GM13977 (cell line): ENCODE measurements around the gene TCEAL1.
"Not testable (repeated sequence)": the region's sequence is repeated elsewhere in the genome, so short reads cannot be mapped to it uniquely, and the experiment has no call there.

Source experiments
- DNase-seq: peaks from one replicate; pipeline ENCODE4 v3.0.0; 2012; ENCODE audit warnings: low spot score
- in situ Hi-C: fragments of 300-500 bp; cut with MboI; formaldehyde crosslinking; loops from one replicate; pipeline ENCODE4 v1.12.0; 2022; ENCODE audit warnings: low sequenced_read_pairs, low pct_unique_long_range_greater_than_20kb, mixed read lengths, inconsistent platforms; ENCODE audit not compliant: unreplicated experiment
- TF ChIP-seq, protein P1 (sequence below): IDR thresholded peaks from 2 replicates; pipeline ENCODE4 v1.5.1; 2012; ENCODE audit warnings: mild to moderate bottlenecking, control low read depth; ENCODE audit not compliant: insufficient read depth; ENCODE audit errors: extremely low read depth, missing control alignments

TCEAL1 gene

DNA sequence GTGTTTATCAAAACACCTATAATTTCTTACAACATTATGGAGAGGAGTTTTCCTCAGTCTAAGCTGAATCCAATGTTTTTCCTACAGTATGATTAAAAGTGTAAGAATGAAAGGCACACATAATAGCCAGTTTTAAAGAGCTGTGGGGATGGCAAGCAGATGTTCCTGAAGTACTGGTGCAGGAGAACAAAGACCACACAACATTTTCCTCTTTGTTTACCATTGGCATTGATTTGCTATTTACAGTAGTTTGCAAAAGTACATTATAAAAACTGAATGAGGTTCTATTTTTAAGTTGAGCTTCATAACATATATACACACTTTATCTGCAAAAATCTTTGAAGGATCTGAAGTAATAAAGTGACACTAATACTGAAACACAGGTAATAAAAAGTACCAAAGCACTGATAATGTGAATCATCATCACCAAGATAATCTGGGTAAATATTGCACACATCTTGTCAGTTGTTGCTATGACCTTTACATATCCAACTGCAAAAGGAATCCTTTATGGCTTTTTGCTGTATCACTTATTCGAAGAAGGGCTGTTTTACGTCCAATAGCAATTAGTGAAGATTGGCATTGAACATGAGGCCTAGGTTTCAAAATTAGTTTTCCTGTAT lies 22.5 kb downstream of the TCEAL1 start:
- DNase-seq = no peak
- TF ChIP-seq, protein P1, sequence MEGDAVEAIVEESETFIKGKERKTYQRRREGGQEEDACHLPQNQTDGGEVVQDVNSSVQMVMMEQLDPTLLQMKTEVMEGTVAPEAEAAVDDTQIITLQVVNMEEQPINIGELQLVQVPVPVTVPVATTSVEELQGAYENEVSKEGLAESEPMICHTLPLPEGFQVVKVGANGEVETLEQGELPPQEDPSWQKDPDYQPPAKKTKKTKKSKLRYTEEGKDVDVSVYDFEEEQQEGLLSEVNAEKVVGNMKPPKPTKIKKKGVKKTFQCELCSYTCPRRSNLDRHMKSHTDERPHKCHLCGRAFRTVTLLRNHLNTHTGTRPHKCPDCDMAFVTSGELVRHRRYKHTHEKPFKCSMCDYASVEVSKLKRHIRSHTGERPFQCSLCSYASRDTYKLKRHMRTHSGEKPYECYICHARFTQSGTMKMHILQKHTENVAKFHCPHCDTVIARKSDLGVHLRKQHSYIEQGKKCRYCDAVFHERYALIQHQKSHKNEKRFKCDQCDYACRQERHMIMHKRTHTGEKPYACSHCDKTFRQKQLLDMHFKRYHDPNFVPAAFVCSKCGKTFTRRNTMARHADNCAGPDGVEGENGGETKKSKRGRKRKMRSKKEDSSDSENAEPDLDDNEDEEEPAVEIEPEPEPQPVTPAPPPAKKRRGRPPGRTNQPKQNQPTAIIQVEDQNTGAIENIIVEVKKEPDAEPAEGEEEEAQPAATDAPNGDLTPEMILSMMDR = no peak
- in situ Hi-C loops = no loop called here

DNA sequence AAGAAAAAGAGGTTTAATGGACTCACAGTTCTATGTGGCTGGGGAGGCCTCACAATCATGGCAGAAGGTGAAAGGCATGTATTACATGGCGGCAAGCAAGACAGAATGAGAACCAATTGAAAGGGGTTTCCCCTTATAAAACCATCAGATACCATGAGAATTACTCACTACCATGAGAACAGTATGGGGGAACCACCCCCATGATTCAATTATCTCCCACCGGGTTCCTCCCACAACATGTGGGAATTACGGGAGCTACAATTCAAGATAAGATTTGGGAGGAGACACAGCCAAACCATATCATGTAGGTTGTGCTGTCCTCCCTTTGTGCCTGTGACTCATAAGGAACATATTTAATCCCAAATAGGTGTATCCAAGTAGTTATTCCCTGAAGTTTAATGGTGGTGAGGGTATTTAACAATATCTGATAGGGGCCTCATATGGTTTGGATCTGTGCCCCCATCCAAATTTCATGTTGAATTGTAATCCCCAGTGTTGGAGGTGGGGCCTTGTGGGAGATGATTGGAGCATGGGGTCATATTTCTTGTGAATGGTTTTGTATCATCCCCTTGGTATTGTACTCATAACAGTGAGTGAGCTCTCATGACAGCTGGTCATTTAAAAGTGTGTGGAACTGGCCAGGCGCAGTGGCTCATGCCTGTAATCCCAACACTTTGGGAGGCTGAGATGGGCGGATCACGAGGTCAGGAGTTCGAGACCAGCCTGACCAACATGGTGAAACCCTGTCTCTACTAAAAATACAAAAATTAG lies 26.6 kb downstream of the TCEAL1 start:
- in situ Hi-C loops, DNase-seq: not testable (repeated sequence)

DNA sequence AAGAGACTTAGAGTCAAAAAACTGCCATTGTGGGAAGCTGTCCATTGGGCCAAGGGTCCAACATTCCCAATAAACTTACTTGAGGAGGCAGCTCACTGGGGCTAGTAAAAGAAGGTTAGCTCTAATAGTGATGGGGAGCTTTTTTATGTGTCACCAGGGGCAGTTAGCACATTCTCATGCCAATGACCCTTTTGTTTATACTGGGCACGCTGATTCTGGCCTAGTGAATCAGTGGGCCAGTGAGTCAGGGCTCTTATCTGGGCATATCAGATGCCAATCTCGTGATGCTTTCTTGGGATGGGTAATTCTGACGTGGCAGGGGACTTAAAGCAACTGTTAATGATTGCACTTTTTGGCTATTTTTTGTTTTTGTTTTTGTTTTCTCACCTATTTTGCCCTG lies 27.8 kb downstream of the TCEAL1 start:
- TF ChIP-seq, protein P1 = no peak
- in situ Hi-C loops = no loop called here
- DNase-seq = no peak

DNA sequence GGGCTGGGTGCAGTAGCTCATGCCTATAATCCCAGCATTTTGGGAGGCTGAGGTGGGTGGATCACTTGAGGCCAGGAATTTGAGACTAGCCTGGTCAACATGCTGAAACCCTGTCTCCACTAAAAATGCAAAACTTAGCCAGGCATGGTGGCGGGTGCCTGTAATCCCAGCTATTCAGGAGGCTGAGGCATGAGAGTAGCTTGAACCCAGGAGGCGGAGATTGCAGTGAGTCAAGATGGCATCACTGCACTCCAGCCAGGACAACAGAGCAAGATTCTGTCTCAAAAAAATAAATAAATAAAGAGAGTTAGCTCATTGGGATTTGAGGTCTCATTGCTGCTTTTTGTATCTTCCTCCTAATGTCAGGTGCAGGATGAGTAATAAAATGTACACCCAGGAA lies 28.3 kb downstream of the TCEAL1 start:
- DNase-seq, in situ Hi-C loops: not testable (repeated sequence)

DNA sequence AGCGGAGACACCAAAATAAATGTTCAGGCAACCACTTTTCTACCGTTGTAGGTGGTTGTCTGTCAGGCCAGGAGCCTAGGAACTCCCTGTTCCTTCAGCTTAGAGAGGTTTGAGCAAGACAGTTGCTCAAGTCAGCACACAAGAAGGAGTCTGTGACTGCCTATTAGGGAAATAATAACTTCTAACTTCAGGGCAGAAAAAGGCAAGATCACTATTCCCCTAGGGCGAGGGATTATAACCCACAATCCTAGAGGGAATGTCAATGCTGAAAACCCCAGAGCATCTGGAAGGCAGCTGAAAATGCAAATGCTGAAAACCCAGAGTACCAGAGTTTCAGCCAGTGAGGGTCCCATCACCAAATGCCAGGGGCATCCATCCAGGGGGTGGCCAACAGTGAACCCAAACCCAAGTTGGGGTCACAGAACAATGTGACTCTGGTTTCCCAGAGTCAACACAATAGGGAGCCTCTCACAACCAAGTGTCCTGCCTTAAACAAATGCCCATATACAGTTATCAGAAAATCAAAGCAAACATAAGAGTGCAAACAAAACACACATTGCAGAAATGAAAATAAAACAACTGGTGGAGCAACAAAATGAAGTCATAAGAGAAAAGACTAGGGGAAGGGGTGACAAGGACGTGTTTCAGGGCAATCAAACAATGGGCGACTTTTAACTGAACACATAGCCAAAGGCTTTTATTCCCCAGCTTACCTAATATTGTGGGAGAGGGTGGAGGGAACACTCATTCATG lies 30.1 kb downstream of the TCEAL1 start:
- TF ChIP-seq, protein P1 = no peak
- in situ Hi-C loops = no loop called here
- DNase-seq = no peak

DNA sequence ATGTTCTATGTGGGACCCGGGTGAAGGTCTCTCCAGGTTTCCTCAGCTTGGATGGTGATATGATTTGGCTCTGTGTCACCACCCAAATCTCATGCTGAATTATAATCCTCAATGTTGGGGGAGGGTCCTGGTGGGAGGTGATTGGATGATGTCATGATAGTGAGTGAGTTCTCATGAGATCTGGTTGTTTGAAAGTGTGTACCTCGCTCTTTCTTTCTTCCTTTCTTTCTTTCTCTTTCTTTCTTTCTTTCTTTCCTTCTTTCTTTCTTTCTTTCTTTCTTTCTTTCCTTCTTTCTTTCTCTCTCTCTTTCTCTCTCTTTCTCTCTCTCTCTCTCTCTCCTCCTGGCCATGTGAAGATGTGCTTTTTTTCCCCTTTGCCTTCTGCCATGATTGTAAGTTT lies 30.7 kb downstream of the TCEAL1 start:
- DNase-seq, in situ Hi-C loops: not testable (repeated sequence)

DNA sequence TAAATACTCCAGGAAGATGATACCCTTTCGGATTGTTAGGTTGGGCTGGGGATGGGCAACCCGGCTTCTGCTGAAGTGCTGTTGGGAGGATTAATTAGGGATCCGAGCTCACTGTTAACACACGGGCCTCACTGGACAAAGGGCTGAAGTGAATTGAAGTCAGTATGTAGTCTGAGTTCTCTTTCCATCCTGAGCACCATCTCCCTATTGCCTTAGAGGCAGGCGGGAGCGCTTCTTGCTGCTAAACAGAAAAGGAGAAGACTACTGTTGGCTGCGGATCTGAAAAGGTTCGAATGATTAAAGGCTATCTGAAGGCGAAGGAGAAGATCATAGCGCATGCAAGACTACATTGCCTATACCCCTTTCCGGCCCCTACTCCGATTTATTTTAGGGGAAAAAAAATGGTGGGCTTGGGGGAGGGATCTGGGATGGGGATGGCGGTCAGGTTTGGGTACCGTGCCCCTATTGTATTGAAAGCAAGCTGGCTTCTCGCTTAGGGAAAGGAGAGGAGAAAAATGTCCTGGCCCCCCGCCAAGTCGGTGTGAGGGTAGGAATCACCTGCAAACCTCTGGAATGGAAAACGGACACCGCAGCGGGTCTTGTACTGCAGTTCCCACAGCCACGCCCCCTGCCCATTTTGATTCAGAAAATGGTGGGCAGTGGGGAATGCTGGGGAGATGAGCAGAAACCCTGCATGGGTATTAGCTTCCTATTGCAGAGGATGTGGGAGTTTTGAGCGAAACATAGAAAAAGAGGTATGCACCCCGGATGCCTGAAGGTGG lies 35.4 kb downstream of the TCEAL1 start:
- no peak for DNase-seq
- TF ChIP-seq, protein P1 = no peak
- in situ Hi-C loops = no loop called here
